HL-60/S4 (cell line): ENCODE results near the gene CST7.

ENCODE experiments used
- in situ Hi-C: fragments of 300-500 bp; cut with MboI; formaldehyde crosslinking; loops from 2 replicates; pipeline ENCODE4 v1.14.3; 2022; ENCODE audit warnings: low sequenced_read_pairs

CST7 gene

DNA sequence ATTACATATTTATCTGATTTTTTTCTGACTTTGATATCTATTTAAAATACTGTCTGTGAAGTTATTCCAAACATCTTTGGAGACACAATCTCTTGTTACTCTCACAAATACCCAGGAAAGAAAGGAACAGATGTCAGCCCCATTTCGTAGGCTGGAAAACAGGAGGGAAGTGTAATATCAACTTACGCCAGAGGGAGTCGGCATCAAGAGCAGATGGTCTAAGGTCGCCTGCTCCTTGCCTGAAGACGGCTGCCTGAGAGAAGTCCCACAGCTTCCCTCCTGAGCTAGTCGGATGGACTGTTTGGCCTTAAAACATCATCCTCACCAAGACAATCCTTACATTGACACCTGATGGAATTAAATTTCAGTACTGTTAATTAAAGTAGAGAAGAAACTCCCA lies 13.4 kb downstream of the CST7 start:
- in situ Hi-C loops, result no loop called here

DNA sequence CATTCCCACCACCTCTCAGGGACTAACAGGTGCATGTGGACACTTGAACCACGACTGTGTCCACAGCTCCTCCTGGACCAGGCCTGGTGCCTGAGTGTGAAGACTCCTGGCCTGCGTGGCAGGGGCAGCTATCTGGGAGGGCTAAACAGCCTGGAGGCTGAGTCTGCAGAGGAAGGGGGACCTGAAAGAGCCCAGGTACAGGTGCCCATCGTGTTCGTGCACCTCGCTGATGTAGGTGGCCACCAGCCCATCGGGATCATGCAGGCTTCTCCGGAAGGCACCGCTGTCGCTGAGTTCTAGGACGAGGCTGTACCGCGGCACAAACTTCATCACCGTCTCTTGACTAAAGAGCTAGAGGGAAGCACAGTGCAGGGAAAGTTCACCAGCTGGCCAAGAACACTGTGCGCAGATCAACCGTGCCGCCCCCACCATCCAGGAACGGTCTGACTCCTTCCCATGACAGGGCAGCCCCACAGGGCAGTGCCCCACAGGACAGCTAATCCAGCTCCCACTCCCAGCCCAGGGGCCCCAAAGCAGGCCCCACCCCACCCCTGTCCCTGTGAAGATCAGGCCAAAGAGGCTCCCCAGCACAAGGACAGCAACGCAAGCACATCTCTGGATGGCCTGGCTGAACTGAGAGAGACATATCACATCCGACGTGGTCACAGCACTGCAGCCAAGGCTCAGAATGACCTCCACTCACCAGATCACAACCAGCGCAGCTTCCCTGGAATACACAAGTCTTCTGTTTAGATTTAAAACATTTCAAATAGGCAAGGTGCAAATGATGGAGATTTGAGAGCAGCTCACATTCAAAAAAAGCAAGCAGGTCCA lies 14.8 kb downstream of the CST7 start:
- in situ Hi-C loops, result no loop called here

DNA sequence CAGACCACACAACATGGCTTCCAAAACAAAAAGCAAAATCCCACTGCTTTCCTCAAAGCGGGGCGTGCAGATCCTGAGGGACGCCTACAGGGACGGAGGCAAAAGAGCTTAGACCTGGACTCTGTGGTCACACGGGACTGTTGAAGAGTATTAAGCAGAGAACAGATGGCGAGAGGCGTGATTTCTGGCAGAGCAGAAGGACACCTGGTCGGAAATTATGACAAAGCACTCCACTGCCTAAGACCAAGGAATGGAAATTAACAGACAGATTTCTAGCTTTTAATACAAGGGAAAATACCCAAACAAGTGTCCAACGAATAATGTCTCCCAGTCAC lies 15.4 kb downstream of the CST7 start:
- in situ Hi-C loops, result no loop called here

DNA sequence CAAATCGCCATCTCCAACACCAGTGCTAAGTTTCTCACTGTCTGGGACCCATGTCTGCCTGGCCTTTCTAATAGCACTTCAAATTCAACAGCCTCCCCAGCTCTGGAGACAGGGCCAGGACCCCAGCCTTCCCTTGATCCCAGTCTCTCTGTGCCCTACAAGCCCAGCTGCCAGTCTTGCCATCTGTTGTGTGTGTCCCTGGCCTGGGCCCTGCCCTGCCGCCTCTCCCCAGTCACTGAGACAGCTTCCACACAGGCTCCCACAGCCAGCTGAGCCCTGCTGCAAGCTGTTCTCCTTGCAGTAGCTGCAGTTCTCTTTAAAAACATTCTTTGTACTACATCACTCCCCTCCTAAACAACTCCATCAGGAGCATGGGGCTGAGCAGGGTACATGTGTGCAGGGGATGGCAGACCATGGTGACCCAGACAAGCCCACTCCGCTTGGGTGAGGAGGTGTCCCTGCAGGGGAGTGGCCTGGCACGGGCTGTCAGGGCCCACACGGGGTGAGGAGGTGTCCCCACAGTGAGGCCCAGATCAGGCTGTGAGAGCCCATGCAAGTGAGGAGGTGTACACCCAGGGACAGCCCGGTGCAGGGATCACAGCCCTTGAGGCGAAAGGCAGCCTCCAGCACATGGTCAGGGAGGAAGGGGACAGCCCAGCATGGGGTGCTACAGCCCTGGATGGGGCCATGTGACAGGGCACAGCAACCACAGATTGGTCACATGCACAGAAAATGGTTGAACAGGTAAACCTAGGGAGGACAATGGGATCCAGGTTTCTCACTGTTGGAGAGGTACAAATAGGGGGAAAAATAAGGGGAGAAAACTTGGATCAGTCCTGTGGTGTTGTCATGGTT lies 16.2 kb downstream of the CST7 start:
- in situ Hi-C loops, result no loop called here

DNA sequence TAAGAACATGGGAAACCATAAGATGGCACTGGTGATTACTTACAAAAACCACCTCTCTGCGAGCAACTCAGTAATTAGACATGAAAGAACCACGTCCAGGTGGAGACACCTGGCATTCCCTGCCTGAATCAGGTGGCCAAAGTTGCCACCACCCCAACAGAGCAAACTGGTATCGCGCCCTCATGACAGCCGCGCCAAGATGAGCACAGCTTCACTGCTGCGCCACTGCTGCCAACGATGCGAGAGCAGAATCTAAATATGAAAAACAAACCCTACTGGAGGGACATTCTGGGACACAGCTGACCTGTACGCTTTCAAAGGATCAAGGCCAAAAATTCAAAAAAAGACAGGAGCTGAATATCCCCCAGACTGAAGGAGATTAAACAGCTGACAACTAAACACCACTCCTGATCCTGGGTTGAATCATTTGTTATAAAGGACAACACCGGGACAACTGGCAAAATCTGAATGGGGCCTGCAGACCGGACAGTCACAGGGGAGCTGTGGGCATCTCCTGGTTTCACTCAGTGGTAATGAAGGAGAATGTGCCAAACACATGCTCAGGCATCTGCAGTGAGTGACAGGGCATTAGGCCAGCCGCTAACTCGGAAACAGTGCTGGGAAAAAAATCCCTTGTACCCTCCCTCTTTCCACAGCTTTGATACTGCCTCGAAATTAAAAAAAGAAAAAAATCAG lies 17.4 kb downstream of the CST7 start:
- in situ Hi-C loops, result no loop called here

DNA sequence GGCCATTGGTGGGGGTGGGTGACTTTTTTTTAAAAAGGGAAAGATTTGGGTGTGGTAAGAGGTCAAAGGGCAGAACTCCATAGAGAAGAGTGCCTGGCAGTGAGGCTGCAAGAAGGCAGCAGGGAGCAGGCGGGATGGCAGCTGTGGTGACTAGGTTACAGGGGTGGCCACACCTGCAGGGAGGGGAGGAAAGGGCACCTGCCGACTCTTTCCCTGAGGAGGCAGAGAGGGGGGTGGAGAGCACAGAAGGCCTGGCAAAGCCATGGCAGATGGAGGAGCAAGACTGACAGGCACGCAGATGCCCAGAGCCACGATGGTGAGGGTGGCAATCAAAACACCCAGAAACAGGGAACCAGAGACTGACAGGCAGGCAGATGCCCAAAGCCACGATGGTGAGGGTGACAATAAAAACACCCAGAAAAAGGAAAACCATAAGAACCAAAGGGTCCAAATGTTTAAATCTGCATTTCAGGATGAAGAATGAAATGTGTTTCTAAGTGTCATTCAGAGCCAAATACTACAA lies 19.3 kb downstream of the CST7 start:
- in situ Hi-C loops, result no loop called here

DNA sequence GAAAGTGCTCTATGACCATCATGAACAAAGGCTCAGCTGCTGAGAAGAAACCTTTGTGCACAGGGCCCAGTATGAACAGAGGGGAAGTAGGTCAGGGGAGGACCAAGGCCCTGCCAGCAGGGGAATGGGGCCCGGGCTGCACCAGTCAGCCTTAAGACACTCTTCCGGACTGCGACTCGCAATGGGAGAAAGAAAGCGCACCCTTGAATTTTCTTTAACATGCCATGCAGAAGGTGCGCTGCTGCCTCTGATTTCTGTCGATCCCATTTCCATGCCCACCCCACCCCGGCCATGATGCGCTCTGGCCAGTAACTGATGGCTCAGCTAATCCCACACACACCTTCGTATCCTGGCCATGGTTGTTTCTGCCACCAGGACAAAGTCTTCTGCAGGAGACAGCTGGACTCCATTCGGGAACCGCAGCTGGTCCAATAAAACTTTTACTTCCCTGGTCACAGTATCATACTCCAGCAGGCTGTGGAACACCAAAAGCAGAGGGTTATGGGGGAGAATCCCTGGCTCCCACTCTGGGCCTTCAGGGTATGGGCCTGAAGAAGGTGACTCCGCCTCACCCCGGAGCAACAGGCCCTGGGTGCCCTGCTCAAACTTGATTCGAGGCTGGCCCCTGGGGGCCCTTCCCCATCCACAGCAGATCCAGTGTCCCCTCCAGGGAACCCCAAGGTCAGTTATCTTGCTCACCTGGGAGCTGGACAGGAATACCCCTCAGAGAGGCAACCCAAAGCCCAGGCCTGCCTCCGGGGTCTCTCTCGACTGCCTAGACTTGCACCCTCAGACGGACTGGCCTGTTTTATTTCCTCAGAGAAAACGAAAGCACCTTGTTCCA lies 20.3 kb downstream of the CST7 start:
- in situ Hi-C loops, result no loop called here

DNA sequence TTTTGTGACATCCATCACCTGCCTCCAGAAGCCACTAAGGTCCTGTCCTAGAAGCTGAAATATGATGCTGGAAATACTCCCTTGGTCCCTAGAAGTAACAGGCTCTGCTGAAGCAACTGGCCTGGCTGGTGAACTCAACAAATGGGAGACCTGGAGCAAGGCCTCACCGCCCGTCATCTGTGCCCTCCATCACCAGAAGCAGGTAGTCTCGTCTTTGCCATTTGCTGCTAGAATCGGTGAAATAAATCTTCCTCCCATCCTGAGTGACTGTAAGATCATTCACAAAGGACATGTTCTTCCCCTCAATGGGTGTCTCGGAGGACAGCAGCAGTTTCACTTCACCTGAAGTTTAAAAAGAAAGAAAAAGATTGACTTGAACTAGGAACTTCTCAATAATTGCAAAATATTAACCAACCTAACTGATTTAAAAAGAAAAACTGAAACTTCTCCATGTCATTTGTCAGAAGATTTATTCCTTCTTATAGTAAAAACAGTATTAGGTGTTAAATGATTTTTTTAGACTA lies 21.0 kb downstream of the CST7 start:
- in situ Hi-C loops, result no loop called here

DNA sequence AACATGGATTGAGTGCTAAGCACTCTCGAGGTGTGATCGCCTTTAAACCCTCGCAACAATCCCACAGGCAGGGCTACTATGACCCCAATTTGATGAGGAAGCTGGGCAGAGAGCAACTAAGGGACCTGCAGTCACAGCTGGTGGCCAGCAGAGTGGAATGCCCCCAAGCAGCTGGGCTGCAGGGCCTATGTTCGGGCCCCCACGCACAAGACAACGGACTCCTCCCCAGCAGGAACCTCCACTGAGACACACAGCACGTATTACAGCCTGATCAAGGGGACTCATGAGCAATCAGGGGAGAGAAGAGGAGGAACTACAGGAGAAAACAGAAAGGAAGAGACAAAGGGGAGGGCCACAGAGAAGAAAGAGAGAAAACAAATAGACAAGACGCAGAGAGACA lies 21.7 kb downstream of the CST7 start:
- in situ Hi-C loops, result no loop called here

DNA sequence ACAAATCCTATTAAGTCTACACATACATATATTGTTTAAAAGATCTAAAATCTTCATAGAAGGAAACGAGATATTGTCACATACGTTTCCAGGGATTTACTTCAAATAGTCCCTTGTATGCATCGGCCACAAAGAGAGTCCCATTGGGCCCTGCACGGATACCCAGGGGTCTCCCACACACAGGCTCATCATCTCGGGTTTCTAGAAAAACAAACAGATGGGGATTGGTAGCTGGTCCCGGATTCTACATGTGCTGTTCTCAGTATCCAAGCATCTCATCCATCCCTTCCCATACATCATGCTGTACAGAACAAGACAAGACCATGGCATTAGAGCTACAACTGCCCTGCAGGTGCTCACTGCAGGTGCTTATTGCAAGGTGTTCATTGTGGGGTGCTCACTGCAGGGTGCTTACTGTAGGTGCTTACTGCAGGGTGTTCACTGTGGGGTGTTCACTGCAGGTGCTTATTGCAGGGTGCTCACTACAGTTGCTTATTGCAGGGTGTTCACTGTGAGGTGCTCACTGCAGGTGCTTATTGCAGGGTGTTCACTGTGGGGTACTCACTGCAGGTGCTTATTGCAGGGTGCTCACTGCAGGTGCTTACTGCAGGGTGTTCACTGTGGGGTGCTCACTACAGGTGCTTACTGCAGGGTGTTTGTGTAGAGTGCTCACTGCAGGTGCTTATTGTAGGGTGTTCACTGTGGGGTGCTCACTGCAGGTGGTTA lies 22.5 kb downstream of the CST7 start:
- in situ Hi-C loops, result no loop called here

DNA sequence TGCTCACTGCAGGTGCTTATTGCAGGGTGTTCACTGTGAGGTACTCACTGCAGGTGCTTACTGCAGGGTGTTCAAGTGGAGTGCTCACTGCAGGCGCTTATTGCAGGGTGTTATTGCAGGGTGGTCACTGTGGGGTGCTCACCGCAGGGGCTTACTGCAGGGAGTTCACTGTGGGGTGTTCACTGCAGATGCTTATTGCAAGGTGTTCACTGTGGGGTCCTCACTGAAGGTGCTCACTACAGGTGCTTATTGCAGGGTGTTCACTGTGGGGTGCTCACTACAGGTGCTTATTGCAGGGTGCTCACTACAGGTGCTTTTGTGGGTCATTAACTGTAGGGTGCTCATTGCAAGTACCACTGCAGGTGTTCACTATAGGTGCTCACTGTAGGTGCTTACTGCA lies 23.3 kb downstream of the CST7 start:
- in situ Hi-C loops, result no loop called here

DNA sequence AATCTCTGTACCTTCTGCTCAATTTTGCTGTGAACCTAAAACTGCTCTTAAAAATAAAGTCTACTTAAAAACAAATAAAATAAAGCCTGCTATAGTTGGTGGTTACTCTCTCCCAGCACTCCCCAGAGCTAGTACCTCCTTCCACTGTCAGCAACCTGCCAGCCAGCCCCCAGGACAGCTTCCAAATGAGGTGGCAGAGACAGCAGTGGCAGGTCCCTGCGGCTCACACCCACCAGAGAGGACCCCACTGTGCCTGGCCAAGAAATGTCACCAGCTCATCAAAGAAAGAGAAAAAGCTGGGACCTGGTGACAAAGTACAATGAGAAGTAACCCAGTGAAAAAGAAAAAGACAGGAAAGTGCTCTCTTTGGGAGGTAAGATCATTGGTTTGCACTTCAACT lies 28.3 kb downstream of the CST7 start:
- in situ Hi-C loops, result no loop called here

DNA sequence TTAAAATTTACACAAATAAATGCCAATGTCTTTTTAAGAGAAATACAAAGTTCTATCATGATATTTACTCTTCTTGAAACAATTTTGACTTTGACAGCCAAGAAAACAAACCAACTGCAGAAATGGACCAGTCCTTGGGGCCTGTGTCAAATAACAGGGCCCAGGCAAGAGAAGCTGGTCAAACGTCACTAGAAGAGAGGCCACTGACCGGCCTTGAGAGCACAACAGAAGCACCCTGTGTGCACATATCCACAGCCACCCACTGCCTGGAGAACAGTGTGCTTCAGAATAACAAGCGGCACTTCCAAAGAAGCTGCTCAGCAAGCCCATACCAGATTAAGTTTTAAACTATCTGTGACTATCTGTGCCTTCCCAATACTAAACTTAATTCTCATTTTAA lies 28.7 kb downstream of the CST7 start:
- in situ Hi-C loops, result no loop called here

DNA sequence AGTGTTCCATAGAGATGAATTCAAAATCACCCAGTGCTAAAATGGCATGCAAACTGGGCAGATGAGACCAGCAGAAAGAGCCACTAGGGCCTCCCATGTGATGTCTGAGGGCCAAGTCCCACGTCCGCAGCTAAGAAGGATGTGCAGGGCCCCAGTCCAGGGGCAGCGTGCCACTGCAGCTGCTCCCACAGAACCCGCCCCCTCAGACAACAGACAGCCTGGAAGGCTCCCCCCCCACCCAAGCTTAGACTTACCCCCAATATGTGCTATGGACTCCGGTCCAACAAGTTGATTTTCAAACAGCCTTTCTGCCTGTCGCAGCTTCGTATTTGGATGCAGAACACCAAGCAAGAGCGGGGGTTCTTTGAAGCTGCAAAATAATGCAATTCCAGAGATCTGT lies 29.4 kb downstream of the CST7 start:
- in situ Hi-C loops, result no loop called here

DNA sequence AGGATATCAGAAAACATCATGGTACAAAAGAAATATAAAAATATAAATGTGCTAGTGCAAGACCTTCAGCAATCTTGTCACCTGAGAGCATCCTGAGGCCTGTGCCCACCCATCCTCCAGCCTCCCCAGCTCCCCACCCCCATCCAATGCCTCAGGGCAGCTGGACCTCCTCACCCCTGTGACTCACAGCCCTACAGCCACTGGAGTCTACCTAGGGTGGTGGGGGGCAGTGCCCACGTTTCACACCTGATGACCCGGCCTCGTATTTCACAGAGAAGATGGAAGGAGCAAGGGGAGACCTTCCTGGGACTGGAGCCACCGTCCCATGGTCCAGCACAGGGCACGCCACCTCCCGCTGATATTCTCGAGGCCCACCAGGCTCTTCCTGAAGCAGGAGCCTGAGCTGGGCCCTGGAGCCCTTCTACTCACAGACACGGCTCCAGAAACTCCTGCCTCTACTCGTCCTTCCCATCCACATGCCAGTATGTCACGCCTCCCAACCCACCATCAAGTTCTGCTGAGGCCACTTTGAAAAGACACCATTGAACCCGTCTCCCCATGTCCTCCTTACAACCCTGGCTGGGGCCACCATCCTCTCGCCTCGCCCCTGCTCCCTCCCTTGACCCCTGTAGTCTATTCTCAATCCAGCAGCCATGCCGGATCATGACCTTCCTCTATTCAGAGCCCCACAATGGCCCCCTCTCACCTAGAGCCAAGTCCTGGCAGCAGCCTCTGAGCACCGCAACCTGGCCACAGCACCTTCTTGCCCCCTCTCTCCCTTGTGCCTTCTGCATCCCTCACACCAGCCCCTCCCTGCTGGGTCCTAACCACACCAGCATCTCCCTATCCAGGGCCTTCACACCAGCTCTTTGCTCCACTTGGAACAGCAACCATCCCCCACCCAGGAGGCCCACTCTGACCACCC lies 30.2 kb downstream of the CST7 start:
- in situ Hi-C loops, result no loop called here

DNA sequence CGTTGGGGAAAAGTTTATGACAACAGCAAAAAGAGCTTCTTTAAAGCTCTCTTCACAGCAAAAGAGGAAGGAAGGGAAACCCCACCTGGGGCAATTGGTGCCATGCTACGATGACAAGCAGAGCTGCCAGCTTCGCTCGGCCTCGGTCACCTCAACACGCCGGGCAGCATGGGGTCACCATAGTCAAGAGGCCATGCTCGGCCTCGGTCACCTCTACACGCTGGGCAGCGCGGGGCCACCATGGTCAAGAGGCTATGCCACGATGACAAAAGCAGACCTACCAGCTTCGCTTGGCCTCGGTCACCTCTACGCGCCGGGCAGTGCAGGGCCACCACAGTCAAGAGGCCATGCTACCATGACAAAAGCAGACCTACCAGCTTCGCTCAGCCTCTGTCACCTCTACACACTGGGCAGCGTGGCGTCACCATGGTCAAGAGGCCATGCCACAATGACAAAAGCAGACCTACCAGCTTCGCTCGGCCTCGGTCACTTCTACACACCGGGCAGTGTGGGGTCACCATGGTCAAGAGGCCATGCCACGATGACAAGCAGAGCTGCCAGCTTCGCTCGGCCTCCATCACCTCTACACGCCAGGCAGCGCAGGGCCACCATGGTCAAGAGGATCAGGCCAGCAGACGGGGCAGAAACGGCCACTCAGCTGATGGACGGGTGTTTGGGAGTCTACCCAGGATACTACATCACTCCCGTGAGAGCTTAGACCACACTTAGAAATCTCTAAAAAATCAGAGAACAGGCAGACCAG lies 31.4 kb downstream of the CST7 start:
- in situ Hi-C loops, result loop anchor here (10.0 kb wide), 1 partner anchor 56 kb away; no protein-coding TSS in a partner anchor

DNA sequence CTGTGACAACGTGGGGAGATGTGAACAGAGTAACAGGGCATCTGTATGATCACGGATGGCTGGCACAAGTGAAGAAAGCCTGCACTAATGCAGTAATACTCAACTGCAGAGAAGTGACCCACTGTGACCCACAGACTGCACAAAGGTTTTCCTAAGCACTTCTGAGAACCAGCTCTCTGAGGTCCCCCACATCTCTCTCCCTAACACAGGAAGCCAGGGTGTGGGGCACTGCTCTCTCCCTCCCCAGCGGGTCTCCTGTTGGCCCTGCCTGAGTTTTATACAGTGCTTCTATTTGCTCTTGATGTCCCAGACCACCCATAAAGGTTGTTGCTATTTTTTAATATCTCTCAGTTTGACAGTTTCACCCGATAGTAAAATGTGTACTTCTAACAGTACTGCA lies 32.2 kb downstream of the CST7 start:
- in situ Hi-C loops, result loop anchor here (10.0 kb wide), 1 partner anchor 56 kb away; no protein-coding TSS in a partner anchor

DNA sequence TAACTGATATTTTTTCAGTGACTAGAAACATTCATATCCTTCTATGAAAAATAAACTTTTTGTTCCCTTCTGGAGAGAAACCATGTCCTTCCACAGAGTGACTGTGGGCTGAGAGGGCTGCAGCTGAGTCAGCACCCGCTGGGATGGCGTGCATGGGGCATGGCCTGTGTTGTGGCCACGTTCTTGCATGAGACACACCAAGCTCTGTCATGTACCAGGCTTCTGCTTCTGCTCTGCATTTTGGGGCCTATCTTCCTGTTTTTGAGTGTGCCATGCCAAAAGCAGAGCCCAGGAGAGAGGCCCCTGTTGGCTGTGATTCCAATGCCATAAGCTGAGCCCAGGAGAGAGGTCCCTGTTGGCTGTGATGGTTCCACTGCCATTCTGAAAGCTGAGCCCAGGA lies 32.7 kb downstream of the CST7 start:
- in situ Hi-C loops, result loop anchor here (10.0 kb wide), 1 partner anchor 57 kb away; no protein-coding TSS in a partner anchor
